RWPE1 (cell line): ENCODE results near the gene MAN1A2.

Source experiments
- CTCF ChIA-PET: fragments of 350-600 bp; sonication (Branson Sonifier 250); formaldehyde crosslinking; extraction: SDS; loops from one replicate; lab custom pipeline; 2021; lab: Yijun Ruan, JAX
- POLR2A ChIA-PET: fragments of 400-600 bp; formaldehyde crosslinking; extraction: SDS; loops from one replicate; lab custom pipeline; 2020; ENCODE audit warnings: antibody characterized with exemption; ENCODE audit not compliant: low non-redundant PET; lab: Yijun Ruan, JAX
- DNase-seq: peaks from one replicate; pipeline ENCODE4 v3.0.0; 2012; ENCODE audit warnings: low spot score
- H3K27ac ChIP-seq: fragments of 450-650 bp; 2 replicates; pipeline ENCODE4 v1.5.1; 2017
- TF ChIP-seq, protein P1 (sequence below): fragments of 450-650 bp; conservative IDR thresholded peaks from 2 replicates; pipeline ENCODE4 v1.5.1; 2017; ENCODE audit warnings: low read depth, mild to moderate bottlenecking

Gene MAN1A2

GRCh38 chr1:117576236-117576635, 209.0 kb downstream of the MAN1A2 start:
- no peak for DNase-seq
- CTCF ChIA-PET, result no interaction called here
- TF ChIP-seq, protein P1, sequence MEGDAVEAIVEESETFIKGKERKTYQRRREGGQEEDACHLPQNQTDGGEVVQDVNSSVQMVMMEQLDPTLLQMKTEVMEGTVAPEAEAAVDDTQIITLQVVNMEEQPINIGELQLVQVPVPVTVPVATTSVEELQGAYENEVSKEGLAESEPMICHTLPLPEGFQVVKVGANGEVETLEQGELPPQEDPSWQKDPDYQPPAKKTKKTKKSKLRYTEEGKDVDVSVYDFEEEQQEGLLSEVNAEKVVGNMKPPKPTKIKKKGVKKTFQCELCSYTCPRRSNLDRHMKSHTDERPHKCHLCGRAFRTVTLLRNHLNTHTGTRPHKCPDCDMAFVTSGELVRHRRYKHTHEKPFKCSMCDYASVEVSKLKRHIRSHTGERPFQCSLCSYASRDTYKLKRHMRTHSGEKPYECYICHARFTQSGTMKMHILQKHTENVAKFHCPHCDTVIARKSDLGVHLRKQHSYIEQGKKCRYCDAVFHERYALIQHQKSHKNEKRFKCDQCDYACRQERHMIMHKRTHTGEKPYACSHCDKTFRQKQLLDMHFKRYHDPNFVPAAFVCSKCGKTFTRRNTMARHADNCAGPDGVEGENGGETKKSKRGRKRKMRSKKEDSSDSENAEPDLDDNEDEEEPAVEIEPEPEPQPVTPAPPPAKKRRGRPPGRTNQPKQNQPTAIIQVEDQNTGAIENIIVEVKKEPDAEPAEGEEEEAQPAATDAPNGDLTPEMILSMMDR, result no peak
- POLR2A ChIA-PET, result no interaction called here
- no peak overlapping the region for H3K27ac ChIP-seq

DNA sequence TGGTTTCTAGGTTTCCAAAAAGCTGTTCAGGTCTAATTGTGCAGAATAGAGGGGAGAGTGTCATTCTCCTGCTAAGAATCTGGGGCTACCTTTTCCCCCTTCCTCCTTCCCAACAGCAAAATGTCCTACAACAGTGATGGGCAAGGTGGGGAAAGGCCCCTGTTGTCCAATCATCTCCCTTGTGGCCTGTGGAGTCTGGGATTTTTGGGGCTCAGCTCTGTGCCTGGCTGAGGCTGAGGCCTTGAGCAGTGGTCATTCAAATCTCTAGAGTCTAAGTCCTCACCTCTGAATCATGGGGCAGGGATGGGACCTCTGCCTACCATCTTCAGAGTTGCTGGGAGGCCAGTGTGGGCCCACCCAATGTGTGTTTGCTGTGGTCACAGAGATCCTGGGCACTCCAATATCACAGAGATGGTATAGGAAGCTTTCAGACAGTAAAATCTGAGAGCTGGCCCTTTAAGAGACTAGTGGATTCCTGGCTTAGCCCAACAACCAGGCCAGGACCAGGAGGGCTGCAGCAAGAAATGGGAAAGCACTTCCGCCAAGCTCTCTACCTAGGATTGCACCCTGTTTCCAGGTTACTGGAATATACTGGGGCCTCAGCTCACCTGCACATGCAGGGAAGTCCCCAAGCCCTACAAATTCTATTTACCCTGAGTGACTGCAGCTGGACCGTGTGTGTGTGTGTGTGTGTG, 210.1 kb downstream of the MAN1A2 start:
- CTCF ChIA-PET, result no interaction called here
- POLR2A ChIA-PET, result no interaction called here
- TF ChIP-seq, protein P1, result no peak
- H3K27ac ChIP-seq, result no peak overlapping the region
- DNase-seq, result no peak

DNA sequence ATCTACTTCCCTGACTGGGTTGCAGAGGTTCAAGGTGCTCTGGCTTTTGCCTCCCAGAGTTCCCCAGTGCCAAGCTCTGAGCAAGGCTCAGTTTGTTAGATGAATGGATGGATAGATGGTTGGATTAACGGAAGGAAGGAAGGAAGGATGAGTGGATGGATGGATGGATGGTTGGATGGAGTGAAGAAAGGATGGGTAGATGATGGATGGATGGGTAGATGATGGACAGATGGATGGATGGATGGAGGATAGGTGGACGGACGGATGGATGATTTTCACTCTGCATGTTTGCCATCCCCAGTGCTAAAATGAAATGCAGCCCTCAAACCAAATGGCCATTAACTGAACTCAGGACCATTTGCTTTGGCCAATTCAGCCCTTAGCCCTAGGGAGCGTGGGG, 211.2 kb downstream of the MAN1A2 start:
- CTCF ChIA-PET, result interaction anchor here (0.6 kb wide), 2 partner anchors 257 to 281 kb away, joined by 3 read pairs; no protein-coding TSS in a partner anchor
- H3K27ac ChIP-seq, result no peak overlapping the region
- TF ChIP-seq, protein P1, result no peak
- DNase-seq, result no peak
- POLR2A ChIA-PET, result no interaction called here
